ENCODE results near the gene PRF1. TPM values are rescaled to one million over a fixed set of nuclear protein-coding genes. Genes with fewer than 3 reads are reported as not detected.

Gene PRF1
- total RNA-seq, 1 experiment from 2014 or later = 6.4 TPM

DNA sequence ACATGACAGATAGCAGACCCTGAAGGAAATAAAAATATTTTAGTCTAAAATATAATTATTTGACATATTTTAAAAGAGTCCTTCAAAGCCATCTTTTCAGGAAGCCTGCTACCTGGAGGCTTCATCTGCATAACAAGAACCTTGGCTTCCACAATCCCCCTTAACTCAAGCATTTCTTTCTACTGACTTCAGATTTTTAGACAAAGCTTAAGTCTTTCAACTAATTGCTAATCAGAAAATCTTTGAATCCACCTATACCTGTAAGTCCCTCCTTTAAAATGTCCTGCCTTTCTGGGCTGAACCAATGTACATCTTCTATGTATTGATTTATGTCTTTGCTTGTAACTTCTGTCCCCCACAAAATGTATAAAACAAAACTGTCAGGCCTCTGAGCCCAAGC, 23.5 kb upstream of the PRF1 start:
- intact Hi-C loops (cut with micrococcal nuclease) = no loop called here
- H3K79me2 ChIP-seq (ENCODE audit: insufficient read depth, low read length) = no peaks in the 10 kb centered on the region

DNA sequence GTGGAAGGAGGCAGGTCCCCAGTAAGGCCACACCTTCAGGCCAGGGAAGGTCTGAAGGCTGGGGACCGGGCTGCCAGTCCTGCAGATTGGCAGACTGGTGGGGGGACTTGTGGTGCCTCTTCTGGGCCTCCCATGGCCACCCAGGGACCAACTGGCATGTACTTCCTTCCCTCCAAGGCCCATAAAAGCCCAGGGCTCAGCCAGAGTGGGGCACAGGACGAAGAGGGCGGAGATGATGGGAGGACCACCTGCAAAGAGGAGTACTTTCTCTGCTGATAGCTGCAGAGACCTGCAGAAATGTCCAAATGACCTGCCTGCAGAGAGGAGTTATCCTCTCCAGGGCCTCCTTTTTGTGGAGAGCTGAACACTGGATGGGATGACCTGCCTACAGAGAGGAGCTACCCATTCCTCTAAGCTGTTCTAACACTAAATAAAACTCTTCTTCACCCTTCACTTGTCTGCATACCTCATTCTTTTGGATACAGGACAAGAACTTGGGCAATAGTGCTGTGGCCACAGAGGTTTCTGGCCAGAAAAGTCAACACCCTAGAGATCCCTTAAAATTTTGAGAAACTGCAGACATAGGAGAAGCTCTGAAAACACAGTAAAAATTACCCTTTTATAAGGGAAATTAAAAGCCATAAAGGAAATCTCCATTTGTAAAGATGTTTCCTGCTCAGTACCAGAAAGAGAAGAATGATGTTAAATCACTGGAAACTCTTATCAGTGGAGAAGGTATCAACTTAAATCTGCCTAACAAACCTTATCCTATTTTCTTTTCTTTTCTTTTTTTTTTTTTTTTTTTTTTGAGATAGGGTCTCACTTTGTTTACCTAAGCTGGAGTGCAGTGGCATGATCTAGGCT, 20.7 kb upstream of the PRF1 start:
- peak overlapping the region; percentile 33; the same call in 1 of the 2 replicates for H3K4me2 ChIP-seq (ENCODE audit: low read length)
- intact Hi-C loops (cut with micrococcal nuclease) = no loop called here
- H3K9me2 ChIP-seq (ENCODE audit: insufficient read depth) = no peaks in the 10 kb centered on the region
- no peaks in the 10 kb centered on the region for H3K27me3 ChIP-seq (ENCODE audit: insufficient read depth, low read length)
- H4K20me1 ChIP-seq (ENCODE audit: insufficient read depth) = no peaks in the 10 kb centered on the region
- H3K27ac ChIP-seq (ENCODE audit: low read depth, low read length) = no peak overlapping the region
- peaks cover 4 to 24% of the 10 kb centered on the region in 2 experiments; a peak in 3 of 4 replicates for H3K4me1 ChIP-seq (ENCODE audit: control insufficient read depth in 1 of 2, insufficient read depth in 2 of 2, low read length in 2 of 2)
- H3K4me3 ChIP-seq (replicated peaks in 1 of 2; ENCODE audit: low read depth in 1 of 2, low read length in 2 of 2) = no peak overlapping the region
- DNase-seq (ENCODE audit: low read depth, low spot score) (no peak), ATAC-seq (peak; percentile 34)
- BruUV-seq (replicated peaks) = no TSS peak
- ChIA-PET CTCF (no interaction called here), POLR2A (no interaction called here), RAD21 (ENCODE audit: low non-redundant PET in 1 of 2, low total read pairs in 2 of 2, uncharacterized antibody in 2 of 2, unreplicated experiment in 2 of 2) (no interaction called here)
- no peaks in the 10 kb centered on the region for H3K36me3 ChIP-seq (ENCODE audit: control insufficient read depth in 1 of 2, insufficient read depth in 2 of 2, low read length in 2 of 2)
- H3K79me2 ChIP-seq (ENCODE audit: insufficient read depth, low read length) = no peaks in the 10 kb centered on the region
- H3K9me3 ChIP-seq (ENCODE audit: control insufficient read depth in 1 of 2, insufficient read depth in 1 of 2, low read depth in 1 of 2, low read length in 2 of 2) = peaks cover 8 to 12% of the 10 kb centered on the region in 2 experiments; a peak in 2 of 4 replicates
- no peak overlapping the region for H3K9ac ChIP-seq (ENCODE audit: low read length)
- H2AFZ ChIP-seq (ENCODE audit: low read depth, low read length, poor library complexity, severe bottlenecking) = no peak overlapping the region
- TF ChIP-seq, protein P1, sequence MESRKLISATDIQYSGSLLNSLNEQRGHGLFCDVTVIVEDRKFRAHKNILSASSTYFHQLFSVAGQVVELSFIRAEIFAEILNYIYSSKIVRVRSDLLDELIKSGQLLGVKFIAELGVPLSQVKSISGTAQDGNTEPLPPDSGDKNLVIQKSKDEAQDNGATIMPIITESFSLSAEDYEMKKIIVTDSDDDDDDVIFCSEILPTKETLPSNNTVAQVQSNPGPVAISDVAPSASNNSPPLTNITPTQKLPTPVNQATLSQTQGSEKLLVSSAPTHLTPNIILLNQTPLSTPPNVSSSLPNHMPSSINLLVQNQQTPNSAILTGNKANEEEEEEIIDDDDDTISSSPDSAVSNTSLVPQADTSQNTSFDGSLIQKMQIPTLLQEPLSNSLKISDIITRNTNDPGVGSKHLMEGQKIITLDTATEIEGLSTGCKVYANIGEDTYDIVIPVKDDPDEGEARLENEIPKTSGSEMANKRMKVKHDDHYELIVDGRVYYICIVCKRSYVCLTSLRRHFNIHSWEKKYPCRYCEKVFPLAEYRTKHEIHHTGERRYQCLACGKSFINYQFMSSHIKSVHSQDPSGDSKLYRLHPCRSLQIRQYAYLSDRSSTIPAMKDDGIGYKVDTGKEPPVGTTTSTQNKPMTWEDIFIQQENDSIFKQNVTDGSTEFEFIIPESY (IDR thresholded peaks at IDR 0.05; ENCODE audit: extremely low read depth, insufficient replicate concordance, low read length) = no peak
- TF ChIP-seq EZH2 (IDR thresholded peaks at IDR 0.05) (no peak), CBX3 (IDR thresholded peaks at IDR 0.05; ENCODE audit: low read depth) (no peak), POLR2AphosphoS5 (IDR thresholded peaks at IDR 0.05; ENCODE audit: low read depth, low read length) (no peak), CEBPB (IDR thresholded peaks at IDR 0.05; ENCODE audit: low read depth) (no peak), POLR2A (IDR thresholded peaks at IDR 0.05; ENCODE audit: borderline replicate concordance, extremely low read depth, insufficient read depth, insufficient read length) (no peak), FOSL1 (IDR thresholded peaks at IDR 0.05; ENCODE audit: low read depth) (no peak), SRF (IDR thresholded peaks at IDR 0.05; ENCODE audit: low read depth) (no peak), EZH2phosphoT487 (IDR thresholded peaks at IDR 0.05; ENCODE audit: borderline replicate concordance) (no peak), TCF7L2 (IDR thresholded peaks at IDR 0.05; ENCODE audit: borderline replicate concordance, extremely low read depth, insufficient read depth, insufficient read length) (no peak), SP1 (IDR thresholded peaks at IDR 0.05; ENCODE audit: low read depth) (no peak), RAD21 (IDR thresholded peaks at IDR 0.05; ENCODE audit: low read depth) (no peak), ZFX (IDR thresholded peaks at IDR 0.05) (no peak), ZNF274 (IDR thresholded peaks at IDR 0.05; ENCODE audit: low read depth, low read length) (no peak)
- TF ChIP-seq, protein P2, sequence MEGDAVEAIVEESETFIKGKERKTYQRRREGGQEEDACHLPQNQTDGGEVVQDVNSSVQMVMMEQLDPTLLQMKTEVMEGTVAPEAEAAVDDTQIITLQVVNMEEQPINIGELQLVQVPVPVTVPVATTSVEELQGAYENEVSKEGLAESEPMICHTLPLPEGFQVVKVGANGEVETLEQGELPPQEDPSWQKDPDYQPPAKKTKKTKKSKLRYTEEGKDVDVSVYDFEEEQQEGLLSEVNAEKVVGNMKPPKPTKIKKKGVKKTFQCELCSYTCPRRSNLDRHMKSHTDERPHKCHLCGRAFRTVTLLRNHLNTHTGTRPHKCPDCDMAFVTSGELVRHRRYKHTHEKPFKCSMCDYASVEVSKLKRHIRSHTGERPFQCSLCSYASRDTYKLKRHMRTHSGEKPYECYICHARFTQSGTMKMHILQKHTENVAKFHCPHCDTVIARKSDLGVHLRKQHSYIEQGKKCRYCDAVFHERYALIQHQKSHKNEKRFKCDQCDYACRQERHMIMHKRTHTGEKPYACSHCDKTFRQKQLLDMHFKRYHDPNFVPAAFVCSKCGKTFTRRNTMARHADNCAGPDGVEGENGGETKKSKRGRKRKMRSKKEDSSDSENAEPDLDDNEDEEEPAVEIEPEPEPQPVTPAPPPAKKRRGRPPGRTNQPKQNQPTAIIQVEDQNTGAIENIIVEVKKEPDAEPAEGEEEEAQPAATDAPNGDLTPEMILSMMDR (IDR thresholded peaks at IDR 0.05 in 2 of 3, conservative IDR thresholded peaks at IDR 0.05 in 1 of 3; ENCODE audit: borderline replicate concordance in 1 of 3, insufficient read depth in 1 of 3, low read depth in 2 of 3, low read length in 2 of 3) = no peak
- TF ChIP-seq, protein P3, sequence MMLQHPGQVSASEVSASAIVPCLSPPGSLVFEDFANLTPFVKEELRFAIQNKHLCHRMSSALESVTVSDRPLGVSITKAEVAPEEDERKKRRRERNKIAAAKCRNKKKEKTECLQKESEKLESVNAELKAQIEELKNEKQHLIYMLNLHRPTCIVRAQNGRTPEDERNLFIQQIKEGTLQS (IDR thresholded peaks at IDR 0.05) = no peak

More for the DNA sequence above, 23.5 kb upstream of the PRF1 start:
- H3K9me2 ChIP-seq (ENCODE audit: insufficient read depth) = no peaks in the 10 kb centered on the region
- no peaks in the 10 kb centered on the region for H3K27me3 ChIP-seq (ENCODE audit: insufficient read depth, low read length)
- H3K36me3 ChIP-seq (ENCODE audit: control insufficient read depth in 1 of 2, insufficient read depth in 2 of 2, low read length in 2 of 2) = no peaks in the 10 kb centered on the region
- peaks cover 4 to 12% of the 10 kb centered on the region in 2 experiments; a peak in 2 of 4 replicates for H3K4me1 ChIP-seq (ENCODE audit: control insufficient read depth in 1 of 2, insufficient read depth in 2 of 2, low read length in 2 of 2)
- ChIA-PET POLR2A (no interaction called here), CTCF (no interaction called here), RAD21 (ENCODE audit: low non-redundant PET in 1 of 2, low total read pairs in 2 of 2, uncharacterized antibody in 2 of 2, unreplicated experiment in 2 of 2) (no interaction called here)
- ATAC-seq (no peak), DNase-seq (ENCODE audit: low read depth, low spot score) (no peak)
- TF ChIP-seq ZFX (IDR thresholded peaks at IDR 0.05) = no peak
- no peak overlapping the region for H3K27ac ChIP-seq (ENCODE audit: low read depth, low read length)
- no peaks in the 10 kb centered on the region for H4K20me1 ChIP-seq (ENCODE audit: insufficient read depth)
- peak overlapping the region; percentile 45 for H2AFZ ChIP-seq (ENCODE audit: low read depth, low read length, poor library complexity, severe bottlenecking)
- H3K4me2 ChIP-seq (ENCODE audit: low read length) = no peak overlapping the region
- no peak overlapping the region for H3K4me3 ChIP-seq (replicated peaks in 1 of 2; ENCODE audit: low read depth in 1 of 2, low read length in 2 of 2)
- H3K9ac ChIP-seq (ENCODE audit: low read length) = no peak overlapping the region
- no TSS peak for BruUV-seq (replicated peaks)
- no peaks in the 10 kb centered on the region; a peak in 1 of 4 replicates for H3K9me3 ChIP-seq (ENCODE audit: control insufficient read depth in 1 of 2, insufficient read depth in 1 of 2, low read depth in 1 of 2, low read length in 2 of 2)
